Brain microvascular endothelial cell (primary cell): Measurements from ENCODE around the gene ACAA1.

Source experiments
- DNase-seq: peaks from one replicate; pipeline ENCODE4 v3.0.0-alpha.2; 2020
- H3K27ac ChIP-seq: fragments of 250-450 bp; sonication (Bioruptor Pico); 2 replicates; pipeline ENCODE4 v1.5.1; 2020; ENCODE audit warnings: mild to moderate bottlenecking, moderate library complexity
- H3K27me3 ChIP-seq: fragments of 250-450 bp; sonication (Bioruptor Pico); replicated peaks from 2 replicates; pipeline ENCODE4 v1.5.1; 2020; ENCODE audit warnings: mild to moderate bottlenecking
- H3K36me3 ChIP-seq: fragments of 250-450 bp; sonication (Bioruptor Pico); replicated peaks from 2 replicates; pipeline ENCODE4 v1.5.1; 2020; ENCODE audit warnings: mild to moderate bottlenecking
- H3K4me3 ChIP-seq: 2 replicates; pipeline ENCODE4 v1.5.1; 2011; ENCODE audit warnings: low read depth, mild to moderate bottlenecking, control low read depth, low read length, moderate library complexity
- in situ Hi-C: cut with HindIII; loops from 2 replicates; pipeline ENCODE4 v1.10.0; 2017; ENCODE audit warnings: low sequenced_read_pairs, low pct_ligation_motif_present
- TF ChIP-seq, protein P1 (sequence below): IDR thresholded peaks from 2 replicates; pipeline ENCODE4 v1.5.1; 2011; ENCODE audit warnings: low read depth, mild to moderate bottlenecking, moderate library complexity, low read length, control low read depth, inconsistent platforms; ENCODE audit errors: missing control alignments

The ACAA1 gene

DNA sequence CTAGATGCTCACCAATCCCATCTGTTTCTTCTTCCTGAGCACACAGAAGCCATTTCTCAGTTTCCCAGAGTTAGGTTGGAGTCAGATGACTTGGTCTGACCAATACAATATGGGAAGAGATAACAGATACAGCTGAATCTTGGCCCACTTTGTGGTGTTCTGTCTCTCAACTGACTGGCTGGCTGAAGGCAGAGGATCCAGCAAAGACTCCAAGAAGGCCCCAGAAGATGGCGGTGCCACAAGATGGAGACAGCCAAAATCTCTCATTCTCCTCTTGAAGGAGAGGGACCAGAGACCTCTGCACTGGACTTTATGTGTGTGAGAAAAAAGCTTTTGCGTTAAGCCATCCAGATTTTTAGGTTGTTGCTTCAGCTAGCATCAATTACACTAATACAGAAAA, 20.2 kb upstream of the ACAA1 start:
- no peak for DNase-seq
- H3K27ac ChIP-seq = no peak overlapping the region
- H3K27me3 ChIP-seq = no peaks in the 10 kb centered on the region
- H3K36me3 ChIP-seq = no peaks in the 10 kb centered on the region
- H3K4me3 ChIP-seq = no peak overlapping the region
- in situ Hi-C loops = no loop called here
- TF ChIP-seq, protein P1, sequence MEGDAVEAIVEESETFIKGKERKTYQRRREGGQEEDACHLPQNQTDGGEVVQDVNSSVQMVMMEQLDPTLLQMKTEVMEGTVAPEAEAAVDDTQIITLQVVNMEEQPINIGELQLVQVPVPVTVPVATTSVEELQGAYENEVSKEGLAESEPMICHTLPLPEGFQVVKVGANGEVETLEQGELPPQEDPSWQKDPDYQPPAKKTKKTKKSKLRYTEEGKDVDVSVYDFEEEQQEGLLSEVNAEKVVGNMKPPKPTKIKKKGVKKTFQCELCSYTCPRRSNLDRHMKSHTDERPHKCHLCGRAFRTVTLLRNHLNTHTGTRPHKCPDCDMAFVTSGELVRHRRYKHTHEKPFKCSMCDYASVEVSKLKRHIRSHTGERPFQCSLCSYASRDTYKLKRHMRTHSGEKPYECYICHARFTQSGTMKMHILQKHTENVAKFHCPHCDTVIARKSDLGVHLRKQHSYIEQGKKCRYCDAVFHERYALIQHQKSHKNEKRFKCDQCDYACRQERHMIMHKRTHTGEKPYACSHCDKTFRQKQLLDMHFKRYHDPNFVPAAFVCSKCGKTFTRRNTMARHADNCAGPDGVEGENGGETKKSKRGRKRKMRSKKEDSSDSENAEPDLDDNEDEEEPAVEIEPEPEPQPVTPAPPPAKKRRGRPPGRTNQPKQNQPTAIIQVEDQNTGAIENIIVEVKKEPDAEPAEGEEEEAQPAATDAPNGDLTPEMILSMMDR = no peak

DNA sequence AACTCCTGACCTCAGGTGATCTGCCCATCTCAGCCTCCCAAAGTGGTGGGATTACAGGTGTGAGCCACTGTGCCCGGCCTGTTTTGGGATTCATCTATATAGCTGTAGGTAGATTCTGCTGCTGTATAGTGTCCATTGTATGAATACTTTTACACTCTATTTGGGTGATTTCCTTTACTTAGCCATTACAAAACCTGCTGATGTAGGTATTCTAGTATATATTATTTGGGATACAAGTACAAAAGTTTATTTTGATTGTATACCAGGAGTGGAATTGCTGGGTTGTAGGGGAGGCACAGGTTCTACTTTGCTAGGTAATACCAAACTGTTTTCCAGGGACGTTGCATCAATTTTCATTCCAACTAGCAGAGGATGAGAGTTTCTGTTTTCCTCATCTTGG, 18.9 kb upstream of the ACAA1 start:
- in situ Hi-C loops = no loop called here

DNA sequence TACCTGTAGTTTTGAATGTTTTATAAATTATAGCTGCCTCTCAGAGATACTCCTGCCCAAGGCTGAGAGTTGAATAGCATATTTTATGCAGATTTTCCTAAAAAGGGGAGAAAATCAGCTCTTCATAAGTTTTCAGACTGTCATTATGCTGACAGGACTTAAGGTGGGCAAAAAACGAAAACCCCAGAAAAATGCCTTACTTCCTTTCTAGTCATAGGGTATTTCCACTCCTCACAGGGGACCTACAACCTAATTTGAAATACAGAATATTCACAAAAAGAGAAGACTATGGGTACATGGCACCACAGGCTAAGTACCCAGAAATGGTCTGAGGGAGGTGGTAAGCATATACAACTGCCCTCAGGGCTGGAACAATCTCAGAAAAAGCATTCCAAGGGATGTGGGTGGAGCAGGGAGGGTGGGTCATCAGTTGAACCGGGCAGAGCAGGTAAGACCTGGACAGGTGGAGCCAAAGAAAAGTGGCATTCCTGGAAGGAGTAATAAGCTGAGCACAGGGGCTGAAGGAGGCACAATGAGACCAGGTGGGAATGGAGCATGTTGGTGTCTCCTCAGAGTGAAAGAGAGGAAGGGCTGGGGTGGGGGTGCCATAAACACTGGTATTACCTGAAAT, 17.8 kb upstream of the ACAA1 start:
- TF ChIP-seq, protein P1 = no peak
- Histone ChIP-seq H3K4me3 (no peak overlapping the region), H3K27me3 (no peaks in the 10 kb centered on the region), H3K27ac (no peak overlapping the region), H3K36me3 (no peaks in the 10 kb centered on the region)
- no peak for DNase-seq
- in situ Hi-C loops = no loop called here

More for the DNA sequence above, 18.9 kb upstream of the ACAA1 start:
- no peak for DNase-seq
- no peaks in the 10 kb centered on the region for H3K27me3 ChIP-seq
- no peak overlapping the region for H3K4me3 ChIP-seq
- no peaks in the 10 kb centered on the region for H3K36me3 ChIP-seq
- H3K27ac ChIP-seq = no peak overlapping the region
- TF ChIP-seq, protein P1 = no peak

GRCh38 chr3:38154033-38154494, 17.1 kb upstream of the ACAA1 start:
- peak; percentile 53 for DNase-seq
- no peak overlapping the region for H3K4me3 ChIP-seq
- TF ChIP-seq, protein P1 = no peak
- no peaks in the 10 kb centered on the region for H3K27me3 ChIP-seq
- no peaks in the 10 kb centered on the region for H3K36me3 ChIP-seq
- no peak overlapping the region for H3K27ac ChIP-seq
- in situ Hi-C loops = no loop called here

GRCh38 chr3:38153221-38153620, 16.3 kb upstream of the ACAA1 start:
- no peak for DNase-seq
- TF ChIP-seq, protein P1 = no peak
- in situ Hi-C loops = no loop called here
- Histone ChIP-seq H3K27me3 (no peaks in the 10 kb centered on the region), H3K36me3 (no peaks in the 10 kb centered on the region), H3K4me3 (no peak overlapping the region), H3K27ac (no peak overlapping the region)

GRCh38 chr3:38152609-38153008, 15.7 kb upstream of the ACAA1 start:
- TF ChIP-seq, protein P1 = no peak
- Histone ChIP-seq H3K27me3 (no peaks in the 10 kb centered on the region), H3K4me3 (no peak overlapping the region), H3K27ac (no peak overlapping the region), H3K36me3 (no peaks in the 10 kb centered on the region)
- in situ Hi-C loops = no loop called here
- no peak for DNase-seq
